Activated naive CD8-positive, alpha-beta T cell treated with anti-CD3 and anti-CD28 coated beads, Interleukin-2, amount 50 U/mL, for 16 hours (primary cell): Measurements from ENCODE around the gene LASP1.
A peak's percentile ranks its signal among the peaks of the same experiment; 100 is the strongest.
"Not testable (repeated sequence)": the region's sequence is repeated elsewhere in the genome, so short reads cannot be mapped to it uniquely, and the experiment has no call there.

Experiments
- DNase-seq: peaks from one replicate; pipeline ENCODE4 v3.0.0-alpha.2; 2020; ENCODE audit warnings: low read depth, low spot score

Gene LASP1

GRCh38 chr17:38926293-38927070 lies 56.6 kb downstream of the LASP1 start:
- DNase-seq: no peak

GRCh38 chr17:38930782-38931181 lies 60.9 kb downstream of the LASP1 start:
- not testable (repeated sequence) for DNase-seq

GRCh38 chr17:38933962-38934361 lies 64.1 kb downstream of the LASP1 start:
- DNase-seq: not testable (repeated sequence)

GRCh38 chr17:38939987-38940386 lies 70.1 kb downstream of the LASP1 start:
- no peak for DNase-seq

GRCh38 chr17:38940404-38940803 lies 70.5 kb downstream of the LASP1 start:
- no peak for DNase-seq

GRCh38 chr17:38942696-38943334 lies 73.0 kb downstream of the LASP1 start:
- DNase-seq: no peak

- DNase-seq: no peak
Measured at GRCh38 chr17:38943607-38944006, 73.7 kb downstream of the LASP1 start.

- DNase-seq: no peak
Measured at GRCh38 chr17:38947189-38947588, 77.3 kb downstream of the LASP1 start.

- DNase-seq: not testable (repeated sequence)
Measured at GRCh38 chr17:38953800-38954199, 83.9 kb downstream of the LASP1 start.

GRCh38 chr17:38958326-38958725 lies 88.5 kb downstream of the LASP1 start:
- DNase-seq: no peak

GRCh38 chr17:38958756-38959155 lies 88.9 kb downstream of the LASP1 start:
- DNase-seq: no peak

GRCh38 chr17:38959508-38959907 lies 89.7 kb downstream of the LASP1 start:
- DNase-seq: no peak

- DNase-seq: no peak
Measured at GRCh38 chr17:38960402-38960801, 90.5 kb downstream of the LASP1 start.

- DNase-seq: no peak
Measured at GRCh38 chr17:38961413-38961812, 91.6 kb downstream of the LASP1 start.

- peak; percentile 77 for DNase-seq
Measured at GRCh38 chr17:38967290-38967738, 97.5 kb downstream of the LASP1 start, which contains the start of gene FBXO47. Gene FBXO47 (minus strand): TSS chr17:38967403. CDS start chr17:38963025, 4,378 bp downstream.

- no peak for DNase-seq
Measured at GRCh38 chr17:38969281-38969680, 99.4 kb downstream of the LASP1 start.

GRCh38 chr17:38970128-38970527 lies 100.3 kb downstream of the LASP1 start:
- no peak for DNase-seq

GRCh38 chr17:38970804-38971203 lies 100.9 kb downstream of the LASP1 start:
- DNase-seq: no peak
